Measurements from ENCODE around the gene RYR3. TPM values are rescaled to one million over a fixed set of nuclear protein-coding genes. Genes with fewer than 3 reads are reported as not detected.
"Not testable (repeated sequence)": the region's sequence is repeated elsewhere in the genome, so short reads cannot be mapped to it uniquely, and the experiment has no call there.

Gene RYR3
- total RNA-seq, 1 donor from 2014 or later: 21.2 TPM

- FAIRE-seq (no peak), DNase-seq (ENCODE audit: low spot score in 2 of 2) (no peak)
Observed at GRCh38 chr15:33801954-33802353, 491.2 kb downstream of the RYR3 start.

- DNase-seq (ENCODE audit: low spot score in 2 of 2) (no peak), FAIRE-seq (no peak)
Observed at GRCh38 chr15:33807665-33808064, 496.9 kb downstream of the RYR3 start.

GRCh38 chr15:33808720-33809457 is 498.1 kb downstream of the RYR3 start:
- FAIRE-seq: no peak
- DNase-seq (ENCODE audit: low spot score in 2 of 2): no peak

GRCh38 chr15:33810073-33810595 is 499.4 kb downstream of the RYR3 start:
- FAIRE-seq (no peak), DNase-seq (ENCODE audit: low spot score in 2 of 2) (no peak)

GRCh38 chr15:33810806-33811205 is 500.0 kb downstream of the RYR3 start:
- FAIRE-seq (no peak), DNase-seq (ENCODE audit: low spot score in 2 of 2) (no peak)

- DNase-seq (ENCODE audit: low spot score in 2 of 2) (no peak), FAIRE-seq (no peak)
Observed at GRCh38 chr15:33813891-33814290, 503.1 kb downstream of the RYR3 start.

GRCh38 chr15:33819499-33819898 is 508.7 kb downstream of the RYR3 start:
- not testable (repeated sequence) for FAIRE-seq

GRCh38 chr15:33822479-33822878 is 511.7 kb downstream of the RYR3 start:
- no peak for DNase-seq (ENCODE audit: low spot score in 2 of 2)
- no peak for FAIRE-seq

More at GRCh38 chr15:33819499-33819898, 508.7 kb downstream of the RYR3 start:
- DNase-seq (ENCODE audit: low spot score in 2 of 2): not testable (repeated sequence)

GRCh38 chr15:33823119-33823518 is 512.4 kb downstream of the RYR3 start:
- FAIRE-seq: no peak
- DNase-seq (ENCODE audit: low spot score in 2 of 2): no peak

- DNase-seq (ENCODE audit: low spot score in 2 of 2) (no peak), FAIRE-seq (no peak)
Observed at GRCh38 chr15:33825453-33825852, 514.7 kb downstream of the RYR3 start.

GRCh38 chr15:33826201-33826600 is 515.4 kb downstream of the RYR3 start:
- DNase-seq (ENCODE audit: low spot score in 2 of 2) (no peak), FAIRE-seq (no peak)

GRCh38 chr15:33830351-33830750 is 519.6 kb downstream of the RYR3 start:
- FAIRE-seq: no peak
- DNase-seq (ENCODE audit: low spot score in 2 of 2): no peak

- FAIRE-seq (no peak), DNase-seq (ENCODE audit: low spot score in 2 of 2) (no peak)
Observed at GRCh38 chr15:33831646-33832045, 520.9 kb downstream of the RYR3 start.

GRCh38 chr15:33834892-33835743 is 524.4 kb downstream of the RYR3 start:
- no peak for DNase-seq (ENCODE audit: low spot score in 2 of 2)
- FAIRE-seq: no peak

- DNase-seq (ENCODE audit: low spot score in 2 of 2): no peak
- FAIRE-seq: no peak
Observed at GRCh38 chr15:33837294-33837693, 526.5 kb downstream of the RYR3 start.

GRCh38 chr15:33839540-33839939 is 528.8 kb downstream of the RYR3 start:
- no peak for DNase-seq (ENCODE audit: low spot score in 2 of 2)
- FAIRE-seq: no peak

- FAIRE-seq: no peak
Observed at GRCh38 chr15:33840615-33841014, 529.8 kb downstream of the RYR3 start.

GRCh38 chr15:33844186-33844585 is 533.4 kb downstream of the RYR3 start:
- DNase-seq (ENCODE audit: low spot score in 2 of 2) (no peak), FAIRE-seq (no peak)

More at GRCh38 chr15:33840615-33841014, 529.8 kb downstream of the RYR3 start:
- no peak for DNase-seq (ENCODE audit: low spot score in 2 of 2)

- no peak for DNase-seq (ENCODE audit: low spot score in 2 of 2)
- FAIRE-seq: no peak
Observed at GRCh38 chr15:33844597-33844996, 533.8 kb downstream of the RYR3 start.

- FAIRE-seq (no peak), DNase-seq (ENCODE audit: low spot score in 2 of 2) (no peak)
Observed at GRCh38 chr15:33846142-33846541, 535.4 kb downstream of the RYR3 start.

GRCh38 chr15:33846862-33847261 is 536.1 kb downstream of the RYR3 start:
- DNase-seq (ENCODE audit: low spot score in 2 of 2) (no peak), FAIRE-seq (no peak)

All from frontal cortex (tissue), 4 donors.